ENCODE measurements around the gene PDGFA.

GRCh38 chr7:451255-452225, 68.1 kb downstream of the PDGFA start:
- no peak for TF ChIP-seq CTCF (IDR thresholded peaks at IDR 0.05; ENCODE audit: borderline replicate concordance, extremely low read depth, low read length, poor library complexity, severe bottlenecking)
- TF ChIP-seq EZH2 (IDR thresholded peaks at IDR 0.05; ENCODE audit: borderline replicate concordance, low read depth, low read length, severe bottlenecking) = no peak
